ENCODE measurements around the gene TIAM1. TPM values are rescaled to one million over a fixed set of nuclear protein-coding genes. Genes with fewer than 3 reads are reported as not detected.

TIAM1 gene
- total RNA-seq, 2 donors from 2014 or later, result 6.0 to 38.1 TPM

- 66% methylated on average over 5 of the region's 5 CpGs for WGBS
- DNase-seq (ENCODE audit: low spot score), result no peak
These were observed 27.0 kb upstream of the TIAM1 start for GRCh38 chr21:31370893-31371544.

GRCh38 chr21:31370281-31370892 lies 26.3 kb upstream of the TIAM1 start:
- Histone ChIP-seq H3K4me1 (replicated peaks) (no peaks in the 10 kb centered on the region), H3K9me3 (no peaks in the 10 kb centered on the region), H3K4me3 (no peak overlapping the region), H3K27ac (no peak overlapping the region), H3K27me3 (replicated peaks; ENCODE audit: insufficient read depth) (no peaks in the 10 kb centered on the region), H3K36me3 (no peaks in the 10 kb centered on the region)
- TF ChIP-seq POLR2A (IDR thresholded peaks at IDR 0.05) (no peak), CTCF (IDR thresholded peaks at IDR 0.05) (no peak), POLR2AphosphoS5 (IDR thresholded peaks at IDR 0.05) (no peak)
- WGBS, result 85% methylated on average over 4 of the region's 4 CpGs
- DNase-seq (ENCODE audit: low spot score), result no peak
- intact Hi-C loops (cut with DNase I), result no loop called here

More at GRCh38 chr21:31370893-31371544, 27.0 kb upstream of the TIAM1 start:
- Histone ChIP-seq H3K4me3 (no peak overlapping the region), H3K36me3 (no peaks in the 10 kb centered on the region), H3K27ac (no peak overlapping the region), H3K9me3 (no peaks in the 10 kb centered on the region), H3K27me3 (replicated peaks; ENCODE audit: insufficient read depth) (no peaks in the 10 kb centered on the region), H3K4me1 (replicated peaks) (no peaks in the 10 kb centered on the region)
- intact Hi-C loops (cut with DNase I), result no loop called here
- TF ChIP-seq POLR2AphosphoS5 (IDR thresholded peaks at IDR 0.05) (no peak), POLR2A (IDR thresholded peaks at IDR 0.05) (no peak), CTCF (IDR thresholded peaks at IDR 0.05) (no peak)

GRCh38 chr21:31368361-31368760 lies 24.3 kb upstream of the TIAM1 start:
- no peak overlapping the region for H3K27ac ChIP-seq
- TF ChIP-seq POLR2A (IDR thresholded peaks at IDR 0.05) (no peak), CTCF (IDR thresholded peaks at IDR 0.05) (no peak), POLR2AphosphoS5 (IDR thresholded peaks at IDR 0.05) (no peak)
- H3K4me3 ChIP-seq, result no peak overlapping the region
- no peak for DNase-seq (ENCODE audit: low spot score)
- no peaks in the 10 kb centered on the region for H3K36me3 ChIP-seq
- 85% methylated on average over 7 of the region's 7 CpGs for WGBS
- no peaks in the 10 kb centered on the region for H3K27me3 ChIP-seq (replicated peaks; ENCODE audit: insufficient read depth)
- no peaks in the 10 kb centered on the region for H3K9me3 ChIP-seq
- no peaks in the 10 kb centered on the region for H3K4me1 ChIP-seq (replicated peaks)
- intact Hi-C loops (cut with DNase I), result no loop called here

GRCh38 chr21:31367801-31368200 lies 23.7 kb upstream of the TIAM1 start:
- H3K27ac ChIP-seq, result no peak overlapping the region
- no peak for DNase-seq (ENCODE audit: low spot score)
- no peaks in the 10 kb centered on the region for H3K4me1 ChIP-seq (replicated peaks)
- WGBS, result 97% methylated on average over 2 of the region's 2 CpGs
- TF ChIP-seq CTCF (IDR thresholded peaks at IDR 0.05), result no peak
- TF ChIP-seq POLR2A (IDR thresholded peaks at IDR 0.05), result no peak
- TF ChIP-seq POLR2AphosphoS5 (IDR thresholded peaks at IDR 0.05), result no peak
- no peaks in the 10 kb centered on the region for H3K36me3 ChIP-seq
- H3K4me3 ChIP-seq, result no peak overlapping the region
- no peaks in the 10 kb centered on the region for H3K9me3 ChIP-seq
- no peaks in the 10 kb centered on the region for H3K27me3 ChIP-seq (replicated peaks; ENCODE audit: insufficient read depth)
- intact Hi-C loops (cut with DNase I), result no loop called here

GRCh38 chr21:31366825-31367224 lies 22.8 kb upstream of the TIAM1 start:
- H3K27ac ChIP-seq, result no peak overlapping the region
- no peaks in the 10 kb centered on the region for H3K36me3 ChIP-seq
- intact Hi-C loops (cut with DNase I), result no loop called here
- H3K4me1 ChIP-seq (replicated peaks), result no peaks in the 10 kb centered on the region
- peak; percentile 53 for DNase-seq (ENCODE audit: low spot score)
- TF ChIP-seq POLR2AphosphoS5 (IDR thresholded peaks at IDR 0.05), result peak; percentile 46
- TF ChIP-seq CTCF (IDR thresholded peaks at IDR 0.05), result no peak
- TF ChIP-seq POLR2A (IDR thresholded peaks at IDR 0.05), result no peak
- no peaks in the 10 kb centered on the region for H3K9me3 ChIP-seq
- WGBS, result 46% methylated on average over 2 of the region's 2 CpGs
- no peak overlapping the region for H3K4me3 ChIP-seq
- H3K27me3 ChIP-seq (replicated peaks; ENCODE audit: insufficient read depth), result no peaks in the 10 kb centered on the region

Measured in prostate gland (tissue), 2 donors.